Measurements from ENCODE around the gene SP1.
A peak's percentile ranks its signal among the peaks of the same experiment; 100 is the strongest.
"Not testable (repeated sequence)": the region's sequence is repeated elsewhere in the genome, so short reads cannot be mapped to it uniquely, and the experiment has no call there.

Gene SP1

DNA sequence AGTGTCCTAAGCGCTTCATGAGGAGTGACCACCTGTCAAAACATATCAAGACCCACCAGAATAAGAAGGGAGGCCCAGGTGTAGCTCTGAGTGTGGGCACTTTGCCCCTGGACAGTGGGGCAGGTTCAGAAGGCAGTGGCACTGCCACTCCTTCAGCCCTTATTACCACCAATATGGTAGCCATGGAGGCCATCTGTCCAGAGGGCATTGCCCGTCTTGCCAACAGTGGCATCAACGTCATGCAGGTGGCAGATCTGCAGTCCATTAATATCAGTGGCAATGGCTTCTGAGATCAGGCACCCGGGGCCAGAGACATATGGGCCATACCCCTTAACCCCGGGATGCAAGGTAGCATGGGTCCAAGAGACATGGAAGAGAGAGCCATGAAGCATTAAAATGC is 31.0 kb downstream of the SP1 start:
- peak overlapping the region; percentile 45 for H3K27ac Mint-ChIP-seq
- H3K4me1 Mint-ChIP-seq = peaks cover 12% of the 10 kb centered on the region
- H3K4me3 Mint-ChIP-seq = no peak overlapping the region
- no peak for DNase-seq (ENCODE audit: low spot score in 2 of 2)
- no peak for ATAC-seq (ENCODE audit: low read depth)
- no peaks in the 10 kb centered on the region for H3K27me3 Mint-ChIP-seq
- H3K9me3 Mint-ChIP-seq = no peaks in the 10 kb centered on the region
- peaks cover 34% of the 10 kb centered on the region for H3K36me3 Mint-ChIP-seq

DNA sequence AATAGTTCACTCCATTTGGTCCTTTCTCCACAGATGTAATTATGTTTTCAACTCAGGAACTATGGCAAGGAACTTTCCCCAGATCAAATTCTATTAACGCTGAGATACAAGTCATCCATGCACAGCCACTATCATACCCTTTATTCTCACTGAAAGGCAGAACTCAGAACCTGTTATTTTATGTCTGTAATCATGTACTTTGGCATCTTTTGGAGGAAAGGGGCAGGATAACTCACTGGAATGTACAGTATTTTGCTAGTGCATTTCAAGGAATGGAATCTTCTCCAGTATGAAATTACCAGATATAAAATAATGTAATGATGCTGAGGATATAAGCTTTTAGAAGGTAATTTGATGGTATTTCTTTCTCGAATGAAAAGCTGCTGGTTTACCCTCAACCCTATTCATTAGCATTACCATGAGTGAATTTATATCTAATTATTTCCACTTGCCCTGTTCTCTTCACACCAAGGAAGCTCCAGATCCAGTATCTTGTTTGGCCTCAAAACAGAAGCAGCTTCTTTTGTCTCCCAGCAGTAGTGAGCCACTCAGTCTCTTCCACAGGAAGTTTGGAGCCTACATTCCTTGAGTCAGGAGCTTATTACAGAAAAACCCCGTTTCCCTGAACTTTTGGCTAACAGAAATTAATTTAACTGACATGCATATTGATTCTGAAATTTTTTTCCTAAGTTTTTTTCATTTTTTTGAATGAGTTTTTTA is 33.7 kb downstream of the SP1 start:
- ATAC-seq (ENCODE audit: low read depth) (no peak), DNase-seq (ENCODE audit: low spot score in 2 of 2) (no peak)
- Mint-ChIP-seq H3K36me3 (peaks cover 30% of the 10 kb centered on the region), H3K27ac (peak overlapping the region; percentile 7), H3K4me3 (no peak overlapping the region), H3K4me1 (peaks cover 24% of the 10 kb centered on the region), H3K9me3 (no peaks in the 10 kb centered on the region), H3K27me3 (no peaks in the 10 kb centered on the region)

DNA sequence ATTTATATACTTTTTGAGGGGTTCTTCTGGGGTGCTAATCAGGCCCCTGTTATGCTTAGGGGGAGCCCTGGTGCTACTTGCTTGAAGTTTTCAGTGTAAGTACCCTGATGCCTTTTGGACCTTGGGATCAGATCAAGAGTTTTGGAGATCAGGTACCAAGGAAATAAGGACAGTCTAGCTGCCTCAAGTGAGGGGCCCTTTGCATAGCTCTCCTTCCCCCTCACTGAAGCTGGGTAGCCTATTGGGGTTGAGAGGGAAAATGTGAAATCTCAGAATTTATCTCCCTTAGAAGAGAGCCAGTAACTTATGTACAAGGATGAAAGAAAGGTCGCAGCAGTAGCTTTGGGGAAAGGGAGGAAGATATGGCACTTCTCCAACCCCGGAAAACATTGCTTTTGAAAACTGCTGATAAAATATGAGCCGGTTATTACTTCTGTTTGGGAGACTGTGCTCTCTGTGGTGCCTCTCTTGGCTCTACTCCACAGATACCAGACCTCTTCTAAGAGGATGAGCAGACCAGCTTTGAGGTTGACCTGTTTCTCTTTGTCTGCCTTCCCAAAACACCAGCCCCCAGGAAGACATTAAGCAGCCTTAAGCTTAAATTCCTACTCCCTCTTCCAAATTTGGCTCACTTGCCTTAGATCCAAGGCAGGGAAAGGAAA is 34.9 kb downstream of the SP1 start:
- H3K4me1 Mint-ChIP-seq = peaks cover 34% of the 10 kb centered on the region
- H3K27ac Mint-ChIP-seq = no peak overlapping the region

DNA sequence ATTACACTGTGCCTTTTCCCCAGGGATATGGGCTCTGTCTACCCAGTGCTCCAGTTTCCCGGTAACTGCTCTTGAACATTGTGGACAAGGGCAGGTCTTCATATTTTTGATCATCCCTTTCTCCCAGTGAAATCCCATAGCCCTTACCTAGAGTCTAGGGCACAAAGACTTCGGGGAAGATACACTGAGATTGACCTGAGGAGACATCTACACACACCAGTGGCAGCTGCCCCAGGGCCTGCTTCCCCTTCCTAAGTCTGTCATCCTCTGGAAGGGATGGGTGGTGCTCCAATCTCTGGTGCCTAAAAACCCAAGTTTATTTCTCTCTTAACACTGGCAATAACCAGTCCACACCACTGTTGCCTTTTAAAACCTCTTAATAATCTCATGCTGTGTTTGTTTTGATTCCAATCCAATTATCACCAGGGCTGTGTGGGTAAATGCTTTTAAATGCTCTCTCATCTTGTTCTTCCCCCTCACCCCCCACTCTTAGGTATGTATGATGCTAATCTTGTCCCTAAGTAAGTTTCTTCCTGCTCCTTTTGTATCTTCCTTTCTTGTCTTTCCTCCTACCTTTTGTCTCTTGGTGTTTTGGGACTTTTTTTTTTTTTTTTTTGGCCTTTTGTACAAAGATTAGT is 35.9 kb downstream of the SP1 start:
- H3K4me3 Mint-ChIP-seq; H3K27me3 Mint-ChIP-seq; H3K9me3 Mint-ChIP-seq; ATAC-seq (ENCODE audit: low read depth); H3K27ac Mint-ChIP-seq; DNase-seq (ENCODE audit: low spot score in 2 of 2): not testable (repeated sequence)
- Mint-ChIP-seq H3K36me3 (peaks cover 19% of the 10 kb centered on the region), H3K4me1 (peaks cover 34% of the 10 kb centered on the region)

More for the DNA sequence above, 34.9 kb downstream of the SP1 start:
- Mint-ChIP-seq H3K9me3 (no peaks in the 10 kb centered on the region), H3K36me3 (peaks cover 24% of the 10 kb centered on the region), H3K4me3 (no peak overlapping the region), H3K27me3 (no peaks in the 10 kb centered on the region)
- DNase-seq (ENCODE audit: low spot score in 2 of 2) = no peak
- no peak for ATAC-seq (ENCODE audit: low read depth)

DNA sequence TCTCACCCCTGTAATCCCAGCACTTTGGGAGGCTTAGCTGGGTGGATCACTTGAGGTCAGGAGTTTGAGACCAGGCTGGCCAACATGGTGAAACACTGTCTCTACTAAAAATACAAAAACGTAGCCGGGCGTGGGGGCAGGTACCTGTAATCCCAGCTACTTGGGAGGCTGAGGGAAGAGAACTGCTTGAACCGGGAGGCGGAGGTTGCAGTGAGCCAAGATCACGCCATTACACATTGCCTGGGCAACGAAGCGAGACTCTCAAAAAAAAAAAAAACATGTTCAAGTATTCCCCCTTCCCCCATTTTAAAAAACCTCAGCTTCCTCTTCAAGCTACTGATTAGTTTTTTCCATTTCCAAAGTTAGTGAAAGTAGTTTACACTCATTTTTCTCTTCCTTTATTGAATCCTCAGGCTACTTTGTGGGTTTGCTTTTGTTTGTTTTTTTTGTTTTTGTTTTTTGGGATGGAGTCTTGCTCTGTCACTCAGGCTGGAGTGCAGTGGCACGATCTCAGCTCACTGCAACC is 37.4 kb downstream of the SP1 start:
- peak in 1 of 2 donors; percentile 29 for DNase-seq (ENCODE audit: low spot score in 2 of 2)
- peak overlapping the region; percentile 58 for H3K27ac Mint-ChIP-seq
- ATAC-seq (ENCODE audit: low read depth) = peak; percentile 71
- not testable (repeated sequence) for H3K27me3 Mint-ChIP-seq, H3K36me3 Mint-ChIP-seq, H3K9me3 Mint-ChIP-seq
- peaks cover 33% of the 10 kb centered on the region for H3K4me1 Mint-ChIP-seq
- peak overlapping the region; percentile 6 for H3K4me3 Mint-ChIP-seq

DNA sequence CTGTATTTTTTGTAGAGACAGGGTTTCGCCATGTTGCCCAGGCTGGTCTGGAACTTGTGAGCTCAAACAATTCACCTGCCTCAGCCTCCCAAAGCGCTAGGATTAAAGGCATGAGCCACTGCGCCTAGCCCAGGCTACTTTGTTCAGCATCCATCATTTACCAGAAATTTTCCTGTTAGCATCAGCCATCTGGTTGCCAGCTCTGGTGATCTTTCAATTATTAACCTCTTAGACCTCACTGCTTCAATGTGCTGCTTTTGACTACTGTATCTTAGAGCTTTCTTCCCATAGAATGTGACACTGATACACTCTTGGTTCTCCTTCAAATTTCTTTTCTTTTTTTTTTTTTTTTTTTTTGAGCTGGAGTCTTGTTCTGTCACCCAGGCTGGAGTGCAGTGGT is 38.2 kb downstream of the SP1 start:
- Mint-ChIP-seq H3K9me3 (no peaks in the 10 kb centered on the region), H3K4me1 (peaks cover 27% of the 10 kb centered on the region), H3K27ac (no peak overlapping the region), H3K36me3 (peaks cover 2% of the 10 kb centered on the region), H3K27me3 (no peaks in the 10 kb centered on the region), H3K4me3 (no peak overlapping the region)
- DNase-seq (ENCODE audit: low spot score in 2 of 2) (no peak), ATAC-seq (ENCODE audit: low read depth) (no peak)

GRCh38 chr12:53419756-53420155 is 39.8 kb downstream of the SP1 start:
- ATAC-seq (ENCODE audit: low read depth) (no peak), DNase-seq (ENCODE audit: low spot score in 2 of 2) (no peak)
- Mint-ChIP-seq H3K27me3 (no peaks in the 10 kb centered on the region), H3K36me3 (no peaks in the 10 kb centered on the region), H3K27ac (peak overlapping the region; percentile 5), H3K4me1 (peaks cover 25% of the 10 kb centered on the region), H3K4me3 (no peak overlapping the region), H3K9me3 (no peaks in the 10 kb centered on the region)

- H3K4me1 Mint-ChIP-seq = peaks cover 21% of the 10 kb centered on the region
- not testable (repeated sequence) for H3K9me3 Mint-ChIP-seq; H3K27ac Mint-ChIP-seq; H3K27me3 Mint-ChIP-seq; DNase-seq (ENCODE audit: low spot score in 2 of 2); ATAC-seq (ENCODE audit: low read depth); H3K36me3 Mint-ChIP-seq; H3K4me3 Mint-ChIP-seq
Observed at GRCh38 chr12:53422247-53422646, 42.3 kb downstream of the SP1 start.

DNA sequence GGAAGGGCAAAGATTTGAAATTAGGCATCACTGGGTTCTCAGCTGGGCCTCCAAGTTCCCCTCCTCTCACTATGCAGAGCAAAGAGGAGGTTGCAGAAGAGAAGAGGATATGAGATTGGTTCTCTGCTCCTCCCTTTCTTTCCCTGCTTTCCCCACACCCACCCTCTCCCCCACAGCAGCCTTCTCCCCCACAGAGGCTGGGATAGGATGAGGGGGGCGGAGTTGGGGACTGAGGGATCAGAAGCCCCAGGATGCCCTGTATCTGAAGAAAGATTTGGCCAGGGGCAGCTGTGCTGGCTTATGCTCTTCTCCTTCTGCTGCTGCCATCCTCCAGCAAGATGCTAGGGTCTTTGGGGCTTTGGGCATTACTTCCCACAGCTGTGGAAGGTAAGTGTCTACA is 43.6 kb downstream of the SP1 start, which contains the start of gene AMHR2:
Gene AMHR2 (plus strand): TSS at position 259 of the 400 bp plus-strand sequence. CDS start 80 bp downstream, at position 339.
- no peaks in the 10 kb centered on the region for H3K27me3 Mint-ChIP-seq
- ATAC-seq (ENCODE audit: low read depth) (no peak), DNase-seq (ENCODE audit: low spot score in 2 of 2) (no peak)
- no peaks in the 10 kb centered on the region for H3K36me3 Mint-ChIP-seq
- peaks cover 12% of the 10 kb centered on the region for H3K4me1 Mint-ChIP-seq
- H3K4me3 Mint-ChIP-seq = no peak within 1 kb of the TSS
- H3K27ac Mint-ChIP-seq = no peak within 1 kb of the TSS
- H3K9me3 Mint-ChIP-seq = no peaks in the 10 kb centered on the region

- H3K4me1 Mint-ChIP-seq = peaks cover 2% of the 10 kb centered on the region
- no peaks in the 10 kb centered on the region for H3K9me3 Mint-ChIP-seq
- DNase-seq (ENCODE audit: low spot score in 2 of 2) (no peak), ATAC-seq (ENCODE audit: low read depth) (no peak)
- no peak overlapping the region for H3K27ac Mint-ChIP-seq
- no peak overlapping the region for H3K4me3 Mint-ChIP-seq
- H3K27me3 Mint-ChIP-seq = no peaks in the 10 kb centered on the region
- no peaks in the 10 kb centered on the region for H3K36me3 Mint-ChIP-seq
Observed at GRCh38 chr12:53424626-53425514, 44.9 kb downstream of the SP1 start.

DNA sequence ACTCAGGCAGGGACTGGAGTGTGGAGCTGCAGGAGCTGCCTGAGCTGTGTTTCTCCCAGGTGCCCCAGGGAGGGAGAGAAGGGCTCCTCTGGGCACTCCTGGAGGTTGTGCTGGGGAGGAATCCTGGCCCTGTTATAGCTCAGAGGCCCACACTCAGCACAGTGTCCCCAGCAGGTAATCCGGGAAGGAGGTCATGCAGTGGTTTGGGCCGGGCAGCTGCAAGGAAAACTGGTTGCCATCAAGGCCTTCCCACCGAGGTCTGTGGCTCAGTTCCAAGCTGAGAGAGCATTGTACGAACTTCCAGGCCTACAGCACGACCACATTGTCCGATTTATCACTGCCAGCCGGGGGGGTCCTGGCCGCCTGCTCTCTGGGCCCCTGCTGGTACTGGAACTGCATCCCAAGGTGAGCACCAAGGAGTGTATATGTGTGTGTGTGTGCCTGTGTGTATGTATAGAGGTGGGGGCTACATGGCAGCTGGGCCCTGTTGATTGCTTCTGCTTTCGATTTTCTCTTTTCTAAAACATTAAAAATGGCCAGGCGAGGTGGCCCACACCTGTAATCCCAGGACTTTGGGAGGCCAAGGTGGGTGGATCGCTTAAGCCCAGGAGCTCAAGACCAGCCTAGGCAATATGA is 45.7 kb downstream of the SP1 start:
- DNase-seq (ENCODE audit: low spot score in 2 of 2) (no peak), ATAC-seq (ENCODE audit: low read depth) (no peak)
- no peaks in the 10 kb centered on the region for H3K36me3 Mint-ChIP-seq
- H3K27me3 Mint-ChIP-seq = no peaks in the 10 kb centered on the region
- peaks cover 2% of the 10 kb centered on the region for H3K4me1 Mint-ChIP-seq
- H3K4me3 Mint-ChIP-seq = no peak overlapping the region
- no peak overlapping the region for H3K27ac Mint-ChIP-seq
- no peaks in the 10 kb centered on the region for H3K9me3 Mint-ChIP-seq

GRCh38 chr12:53427905-53428594 is 48.1 kb downstream of the SP1 start:
- no peak overlapping the region for H3K4me3 Mint-ChIP-seq
- DNase-seq (ENCODE audit: low spot score in 2 of 2) (no peak), ATAC-seq (ENCODE audit: low read depth) (no peak)
- H3K4me1 Mint-ChIP-seq = no peaks in the 10 kb centered on the region
- H3K27ac Mint-ChIP-seq = no peak overlapping the region
- H3K9me3 Mint-ChIP-seq = no peaks in the 10 kb centered on the region
- no peaks in the 10 kb centered on the region for H3K36me3 Mint-ChIP-seq
- no peaks in the 10 kb centered on the region for H3K27me3 Mint-ChIP-seq

DNA sequence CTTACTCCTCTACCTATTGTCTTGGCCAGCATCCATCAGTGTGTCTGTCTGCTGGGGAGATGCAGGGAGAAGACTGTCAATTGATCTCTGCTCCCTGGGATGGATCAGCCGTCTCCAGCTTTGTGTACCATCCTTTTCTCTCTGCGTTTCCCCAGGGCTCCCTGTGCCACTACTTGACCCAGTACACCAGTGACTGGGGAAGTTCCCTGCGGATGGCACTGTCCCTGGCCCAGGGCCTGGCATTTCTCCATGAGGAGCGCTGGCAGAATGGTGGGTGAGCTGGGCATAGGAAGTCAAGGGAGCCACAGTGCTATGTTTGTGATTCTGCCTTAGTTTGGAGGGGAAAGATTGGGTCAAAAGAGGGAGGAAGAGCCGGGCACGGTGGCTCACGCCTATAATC is 48.8 kb downstream of the SP1 start:
- no peaks in the 10 kb centered on the region for H3K36me3 Mint-ChIP-seq
- no peak overlapping the region for H3K4me3 Mint-ChIP-seq
- H3K27me3 Mint-ChIP-seq = no peaks in the 10 kb centered on the region
- ATAC-seq (ENCODE audit: low read depth) = no peak
- no peak for DNase-seq (ENCODE audit: low spot score in 2 of 2)
- H3K4me1 Mint-ChIP-seq = no peaks in the 10 kb centered on the region
- no peaks in the 10 kb centered on the region for H3K9me3 Mint-ChIP-seq
- H3K27ac Mint-ChIP-seq = no peak overlapping the region
